ENCODE data around the gene BCKDHB.

DNA sequence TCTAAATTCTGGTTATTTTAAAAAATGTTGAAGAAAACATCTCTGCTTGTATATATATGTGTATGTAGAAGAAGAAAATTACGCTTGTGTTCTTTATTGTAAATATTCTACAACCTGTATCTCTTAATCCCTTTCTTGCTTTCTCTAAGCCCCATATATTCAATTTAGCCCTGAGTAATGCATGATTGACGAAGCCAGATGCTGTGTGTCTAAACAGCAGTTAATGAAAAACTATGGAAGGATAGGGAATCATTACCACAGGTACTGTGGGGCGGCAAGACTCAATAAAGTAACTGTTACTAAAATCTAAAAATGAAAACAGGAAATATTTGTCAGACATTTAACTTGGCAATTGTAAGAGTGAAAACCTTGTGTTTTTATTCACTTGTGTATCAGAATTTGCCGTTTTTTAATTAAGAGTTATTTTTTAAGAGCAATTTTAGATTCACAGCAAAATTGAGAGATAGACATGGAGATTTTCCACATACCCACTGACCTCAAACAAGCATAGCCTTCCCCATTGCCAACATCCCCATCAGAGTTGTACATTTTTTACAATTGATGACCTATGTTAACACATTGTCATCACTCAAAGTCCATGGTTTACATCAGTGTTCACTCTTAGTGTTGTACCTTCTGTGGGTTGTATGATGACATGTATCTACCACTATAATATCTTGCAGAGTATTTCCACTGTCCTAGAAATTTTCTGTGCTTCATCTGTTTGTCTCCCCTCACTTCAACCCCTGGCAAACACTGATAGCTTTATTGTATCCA, 76.7 kb downstream of the BCKDHB start:
- TF ChIP-seq RFX5 (IDR thresholded peaks at IDR 0.05) (no peak), NFE2L2 (conservative IDR thresholded peaks at IDR 0.05; ENCODE audit: low read length) (no peak), CHD2 (IDR thresholded peaks at IDR 0.05; ENCODE audit: low read length, partially characterized antibody) (no peak), POLR2A (IDR thresholded peaks at IDR 0.05; ENCODE audit: low read length) (no peak), RAD21 (conservative IDR thresholded peaks at IDR 0.05 in 1 of 2, IDR thresholded peaks at IDR 0.05 in 1 of 2) (no peak)
- TF ChIP-seq, protein P1, sequence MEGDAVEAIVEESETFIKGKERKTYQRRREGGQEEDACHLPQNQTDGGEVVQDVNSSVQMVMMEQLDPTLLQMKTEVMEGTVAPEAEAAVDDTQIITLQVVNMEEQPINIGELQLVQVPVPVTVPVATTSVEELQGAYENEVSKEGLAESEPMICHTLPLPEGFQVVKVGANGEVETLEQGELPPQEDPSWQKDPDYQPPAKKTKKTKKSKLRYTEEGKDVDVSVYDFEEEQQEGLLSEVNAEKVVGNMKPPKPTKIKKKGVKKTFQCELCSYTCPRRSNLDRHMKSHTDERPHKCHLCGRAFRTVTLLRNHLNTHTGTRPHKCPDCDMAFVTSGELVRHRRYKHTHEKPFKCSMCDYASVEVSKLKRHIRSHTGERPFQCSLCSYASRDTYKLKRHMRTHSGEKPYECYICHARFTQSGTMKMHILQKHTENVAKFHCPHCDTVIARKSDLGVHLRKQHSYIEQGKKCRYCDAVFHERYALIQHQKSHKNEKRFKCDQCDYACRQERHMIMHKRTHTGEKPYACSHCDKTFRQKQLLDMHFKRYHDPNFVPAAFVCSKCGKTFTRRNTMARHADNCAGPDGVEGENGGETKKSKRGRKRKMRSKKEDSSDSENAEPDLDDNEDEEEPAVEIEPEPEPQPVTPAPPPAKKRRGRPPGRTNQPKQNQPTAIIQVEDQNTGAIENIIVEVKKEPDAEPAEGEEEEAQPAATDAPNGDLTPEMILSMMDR (IDR thresholded peaks at IDR 0.05) = no peak
- TF ChIP-seq, protein P2, sequence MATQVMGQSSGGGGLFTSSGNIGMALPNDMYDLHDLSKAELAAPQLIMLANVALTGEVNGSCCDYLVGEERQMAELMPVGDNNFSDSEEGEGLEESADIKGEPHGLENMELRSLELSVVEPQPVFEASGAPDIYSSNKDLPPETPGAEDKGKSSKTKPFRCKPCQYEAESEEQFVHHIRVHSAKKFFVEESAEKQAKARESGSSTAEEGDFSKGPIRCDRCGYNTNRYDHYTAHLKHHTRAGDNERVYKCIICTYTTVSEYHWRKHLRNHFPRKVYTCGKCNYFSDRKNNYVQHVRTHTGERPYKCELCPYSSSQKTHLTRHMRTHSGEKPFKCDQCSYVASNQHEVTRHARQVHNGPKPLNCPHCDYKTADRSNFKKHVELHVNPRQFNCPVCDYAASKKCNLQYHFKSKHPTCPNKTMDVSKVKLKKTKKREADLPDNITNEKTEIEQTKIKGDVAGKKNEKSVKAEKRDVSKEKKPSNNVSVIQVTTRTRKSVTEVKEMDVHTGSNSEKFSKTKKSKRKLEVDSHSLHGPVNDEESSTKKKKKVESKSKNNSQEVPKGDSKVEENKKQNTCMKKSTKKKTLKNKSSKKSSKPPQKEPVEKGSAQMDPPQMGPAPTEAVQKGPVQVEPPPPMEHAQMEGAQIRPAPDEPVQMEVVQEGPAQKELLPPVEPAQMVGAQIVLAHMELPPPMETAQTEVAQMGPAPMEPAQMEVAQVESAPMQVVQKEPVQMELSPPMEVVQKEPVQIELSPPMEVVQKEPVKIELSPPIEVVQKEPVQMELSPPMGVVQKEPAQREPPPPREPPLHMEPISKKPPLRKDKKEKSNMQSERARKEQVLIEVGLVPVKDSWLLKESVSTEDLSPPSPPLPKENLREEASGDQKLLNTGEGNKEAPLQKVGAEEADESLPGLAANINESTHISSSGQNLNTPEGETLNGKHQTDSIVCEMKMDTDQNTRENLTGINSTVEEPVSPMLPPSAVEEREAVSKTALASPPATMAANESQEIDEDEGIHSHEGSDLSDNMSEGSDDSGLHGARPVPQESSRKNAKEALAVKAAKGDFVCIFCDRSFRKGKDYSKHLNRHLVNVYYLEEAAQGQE (IDR thresholded peaks at IDR 0.05) = no peak

Measured in A549 (cell line).